Stimulated activated naive CD8-positive, alpha-beta T cell treated with anti-CD3 and anti-CD28 coated beads, Interleukin-15, Interleukin-2, amounts not matched to agents 100 U/mL and 50 U/mL, for 24 hours (primary cell): ENCODE measurements around the gene MTHFD2L.
A peak's percentile ranks its signal among the peaks of the same experiment; 100 is the strongest.

Experiments
- ATAC-seq: fragments of 150-1000 bp; cut with Tn5 transposase; one replicate; pipeline ENCODE4 v1.10.0; 2021
- DNase-seq: peaks from one replicate; pipeline ENCODE4 v3.0.0; 2021

The MTHFD2L gene

GRCh38 chr4:74132944-74133343, 25.0 kb upstream of the MTHFD2L start:
- no peak for ATAC-seq
- no peak for DNase-seq

- peak; percentile 43 for ATAC-seq
- peak; percentile 57 for DNase-seq
These were observed 24.0 kb upstream of the MTHFD2L start for GRCh38 chr4:74133786-74134499.

- ATAC-seq, result no peak
- no peak for DNase-seq
These were observed 23.4 kb upstream of the MTHFD2L start for GRCh38 chr4:74134500-74134852.

- ATAC-seq (no peak), DNase-seq (no peak)
These were observed 11.3 kb upstream of the MTHFD2L start for GRCh38 chr4:74146581-74147129.

- ATAC-seq (no peak), DNase-seq (no peak)
These were observed 9.7 kb upstream of the MTHFD2L start for GRCh38 chr4:74148205-74148604.

GRCh38 chr4:74152836-74153235, 5.1 kb upstream of the MTHFD2L start:
- DNase-seq (no peak), ATAC-seq (no peak)

- DNase-seq (no peak), ATAC-seq (no peak)
These were observed 1.4 kb upstream of the MTHFD2L start for GRCh38 chr4:74156521-74156920.

GRCh38 chr4:74157154-74157553, 764 bp upstream of the MTHFD2L start:
- ATAC-seq (no peak), DNase-seq (no peak)

GRCh38 chr4:74158466-74159142, 686 bp downstream of the MTHFD2L start:
- ATAC-seq (no peak), DNase-seq (no peak)

GRCh38 chr4:74159143-74159709, 1.3 kb downstream of the MTHFD2L start:
- ATAC-seq, result no peak
- no peak for DNase-seq

- DNase-seq (no peak), ATAC-seq (no peak)
These were observed 3.9 kb downstream of the MTHFD2L start for GRCh38 chr4:74161666-74162450.

GRCh38 chr4:74166135-74166534, 8.2 kb downstream of the MTHFD2L start:
- no peak for DNase-seq
- ATAC-seq, result no peak

GRCh38 chr4:74166818-74167217, 8.9 kb downstream of the MTHFD2L start:
- no peak for DNase-seq
- no peak for ATAC-seq

GRCh38 chr4:74167585-74167984, 9.7 kb downstream of the MTHFD2L start:
- ATAC-seq, result no peak

GRCh38 chr4:74168841-74169240, 10.9 kb downstream of the MTHFD2L start:
- DNase-seq (no peak), ATAC-seq (no peak)

More at GRCh38 chr4:74167585-74167984, 9.7 kb downstream of the MTHFD2L start:
- no peak for DNase-seq

- ATAC-seq (no peak), DNase-seq (no peak)
These were observed 15.4 kb downstream of the MTHFD2L start for GRCh38 chr4:74173321-74173720.

- ATAC-seq (no peak), DNase-seq (no peak)
These were observed 16.5 kb downstream of the MTHFD2L start for GRCh38 chr4:74174421-74174820.

- no peak for ATAC-seq
- no peak for DNase-seq
These were observed 17.0 kb downstream of the MTHFD2L start for GRCh38 chr4:74174941-74175340.

GRCh38 chr4:74175379-74175778, 17.5 kb downstream of the MTHFD2L start:
- ATAC-seq (no peak), DNase-seq (no peak)

GRCh38 chr4:74178798-74179197, 20.9 kb downstream of the MTHFD2L start:
- ATAC-seq, result no peak
- no peak for DNase-seq

GRCh38 chr4:74181219-74181618, 23.3 kb downstream of the MTHFD2L start:
- DNase-seq (no peak), ATAC-seq (peak; percentile 61)

GRCh38 chr4:74188912-74189311, 31.0 kb downstream of the MTHFD2L start:
- DNase-seq (no peak), ATAC-seq (no peak)
